Measurements from ENCODE around the gene TRIM60. TPM values are rescaled to one million over a fixed set of nuclear protein-coding genes. Genes with fewer than 3 reads are reported as not detected.

Gene TRIM60
- total and polyA plus RNA-seq, 7 donors, result not detected

GRCh38 chr4:165005352-165005925 is 26.4 kb upstream of the TRIM60 start:
- Histone ChIP-seq H3K27ac (no peak overlapping the region), H3K36me3 (no peaks in the 10 kb centered on the region), H3K9me3 (no peaks in the 10 kb centered on the region), H3K4me1 (no peaks in the 10 kb centered on the region), H3K27me3 (no peaks in the 10 kb centered on the region), H3K4me3 (no peak overlapping the region)
- 84 to 91% methylated on average over 6 of the region's 6 CpGs for WGBS, 2 donors
- intact Hi-C loops (cut with DNase I), result no loop called here
- DNase-seq, result no peak
- TF ChIP-seq EP300 (IDR thresholded peaks at IDR 0.05) (no peak), POLR2A (IDR thresholded peaks at IDR 0.05) (no peak), POLR2AphosphoS5 (IDR thresholded peaks at IDR 0.05) (no peak), CTCF (IDR thresholded peaks at IDR 0.05) (no peak)

GRCh38 chr4:165006456-165006855 is 25.3 kb upstream of the TRIM60 start:
- intact Hi-C loops (cut with DNase I), result no loop called here
- Histone ChIP-seq H3K27me3 (no peaks in the 10 kb centered on the region), H3K9me3 (no peaks in the 10 kb centered on the region), H3K4me3 (no peak overlapping the region), H3K4me1 (no peaks in the 10 kb centered on the region), H3K36me3 (no peaks in the 10 kb centered on the region), H3K27ac (no peak overlapping the region)
- WGBS, 2 donors, result 87 to 91% methylated on average over 9 of the region's 9 CpGs
- TF ChIP-seq EP300 (IDR thresholded peaks at IDR 0.05), result no peak
- TF ChIP-seq POLR2A (IDR thresholded peaks at IDR 0.05), result no peak
- TF ChIP-seq POLR2AphosphoS5 (IDR thresholded peaks at IDR 0.05), result no peak
- no peak for TF ChIP-seq CTCF (IDR thresholded peaks at IDR 0.05)
- no peak for DNase-seq

- Histone ChIP-seq H3K27me3 (no peaks in the 10 kb centered on the region), H3K9me3 (no peaks in the 10 kb centered on the region), H3K36me3 (no peaks in the 10 kb centered on the region), H3K4me3 (no peak overlapping the region), H3K27ac (no peak overlapping the region), H3K4me1 (no peaks in the 10 kb centered on the region)
- WGBS, 2 donors, result 62 to 82% methylated on average over 5 of the region's 5 CpGs
- TF ChIP-seq CTCF (IDR thresholded peaks at IDR 0.05) (no peak), POLR2AphosphoS5 (IDR thresholded peaks at IDR 0.05) (no peak), POLR2A (IDR thresholded peaks at IDR 0.05) (no peak), EP300 (IDR thresholded peaks at IDR 0.05) (no peak)
- DNase-seq, result no peak
- intact Hi-C loops (cut with DNase I), result no loop called here
Observed at GRCh38 chr4:165006886-165007285, 24.9 kb upstream of the TRIM60 start.

- Histone ChIP-seq H3K27ac (no peak overlapping the region), H3K9me3 (no peaks in the 10 kb centered on the region), H3K27me3 (no peaks in the 10 kb centered on the region), H3K36me3 (no peaks in the 10 kb centered on the region), H3K4me1 (no peaks in the 10 kb centered on the region), H3K4me3 (no peak overlapping the region)
- whole genome bisulfite sequencing, 2 donors, result 84 to 86% methylated on average over 5 of the region's 5 CpGs
- intact Hi-C loops (cut with DNase I), result no loop called here
- TF ChIP-seq POLR2AphosphoS5 (IDR thresholded peaks at IDR 0.05) (no peak), POLR2A (IDR thresholded peaks at IDR 0.05) (no peak), EP300 (IDR thresholded peaks at IDR 0.05) (no peak), CTCF (IDR thresholded peaks at IDR 0.05) (no peak)
- no peak for DNase-seq
Observed at GRCh38 chr4:165009493-165010227, 22.1 kb upstream of the TRIM60 start.

Data from sigmoid colon (tissue), 7 donors.